ENCODE measurements around the gene DKKL1.

DKKL1 gene

DNA sequence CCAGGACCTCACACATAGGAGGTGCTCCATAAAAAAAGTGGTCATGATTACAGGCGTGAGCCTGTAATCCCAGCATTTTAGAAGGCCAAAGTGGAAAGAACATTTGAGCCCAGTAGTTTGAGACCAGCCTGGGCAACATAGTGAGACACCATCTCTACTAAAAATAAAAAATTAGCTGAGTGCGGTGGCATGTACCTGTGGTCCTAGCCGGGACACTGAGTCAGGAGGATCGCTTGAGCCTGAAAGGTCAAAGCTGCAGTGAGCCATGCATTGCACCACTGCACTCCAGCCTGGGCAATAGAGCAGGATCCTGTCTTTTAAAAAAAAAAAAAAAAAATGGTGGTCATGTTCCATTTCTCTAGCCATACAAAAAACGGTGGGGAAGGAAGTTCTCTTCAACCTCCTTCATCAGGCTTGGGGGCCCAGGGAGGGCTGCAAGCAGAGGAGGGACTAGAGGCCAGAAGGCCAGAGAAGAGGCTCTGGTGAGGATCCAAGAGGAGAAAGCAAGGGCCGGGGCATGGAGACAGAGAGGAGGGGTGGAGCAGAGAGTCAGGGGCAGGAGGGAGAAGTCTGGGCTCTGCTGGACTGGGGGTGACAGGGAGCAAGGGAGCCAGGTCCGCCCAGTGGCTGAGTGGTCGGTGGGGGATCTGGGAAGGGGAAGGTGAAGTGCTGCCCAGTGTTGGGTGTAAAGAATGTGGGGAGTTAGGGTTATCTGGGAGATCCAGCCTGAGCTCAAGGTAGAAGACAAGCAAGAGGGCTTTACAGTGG, 33.2 kb downstream of the DKKL1 start:
- no peak for DNase-seq

- DNase-seq: no peak
These were observed 34.4 kb downstream of the DKKL1 start for GRCh38 chr19:49398001-49398615.

DNA sequence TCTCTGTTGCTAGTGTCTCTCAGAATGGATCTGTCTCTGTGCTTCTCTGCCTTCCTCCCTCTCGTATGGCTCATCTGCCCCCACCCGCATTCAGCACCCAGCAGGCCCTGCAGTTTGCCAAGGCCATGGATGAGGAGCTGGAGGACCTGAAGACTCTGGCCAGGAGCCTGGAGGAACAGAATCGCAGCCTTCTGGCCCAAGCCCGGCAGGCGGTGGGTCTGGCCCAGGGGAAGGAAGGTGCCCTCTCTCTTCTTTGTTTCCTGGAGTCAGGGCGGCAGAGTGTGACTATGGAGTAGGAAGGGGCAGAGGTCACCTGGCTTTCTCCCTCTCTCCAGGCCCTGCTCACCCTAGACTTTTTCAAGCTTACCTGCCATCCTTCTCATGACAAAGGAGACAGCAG, 35.3 kb downstream of the DKKL1 start:
- DNase-seq: no peak

DNA sequence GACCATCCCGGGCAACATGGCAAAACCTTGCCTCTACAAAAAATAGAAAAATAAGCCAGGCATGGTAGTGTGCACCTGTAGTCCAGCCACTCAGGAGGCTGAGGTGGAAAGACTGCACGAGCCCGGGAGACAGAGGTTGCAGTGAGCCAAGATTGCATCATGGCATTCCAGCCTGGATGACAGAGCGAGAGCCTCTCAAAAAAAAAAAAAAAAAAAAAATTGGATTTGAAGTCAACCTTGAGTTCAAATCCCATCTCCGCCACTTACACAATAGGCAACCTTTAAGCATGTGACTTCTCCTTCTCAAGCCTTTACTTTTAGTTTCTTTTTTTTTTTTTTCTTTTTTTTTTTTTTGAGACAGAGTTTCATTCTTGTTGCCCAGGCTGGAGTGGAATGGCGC, 36.4 kb downstream of the DKKL1 start:
- DNase-seq: no peak

DNA sequence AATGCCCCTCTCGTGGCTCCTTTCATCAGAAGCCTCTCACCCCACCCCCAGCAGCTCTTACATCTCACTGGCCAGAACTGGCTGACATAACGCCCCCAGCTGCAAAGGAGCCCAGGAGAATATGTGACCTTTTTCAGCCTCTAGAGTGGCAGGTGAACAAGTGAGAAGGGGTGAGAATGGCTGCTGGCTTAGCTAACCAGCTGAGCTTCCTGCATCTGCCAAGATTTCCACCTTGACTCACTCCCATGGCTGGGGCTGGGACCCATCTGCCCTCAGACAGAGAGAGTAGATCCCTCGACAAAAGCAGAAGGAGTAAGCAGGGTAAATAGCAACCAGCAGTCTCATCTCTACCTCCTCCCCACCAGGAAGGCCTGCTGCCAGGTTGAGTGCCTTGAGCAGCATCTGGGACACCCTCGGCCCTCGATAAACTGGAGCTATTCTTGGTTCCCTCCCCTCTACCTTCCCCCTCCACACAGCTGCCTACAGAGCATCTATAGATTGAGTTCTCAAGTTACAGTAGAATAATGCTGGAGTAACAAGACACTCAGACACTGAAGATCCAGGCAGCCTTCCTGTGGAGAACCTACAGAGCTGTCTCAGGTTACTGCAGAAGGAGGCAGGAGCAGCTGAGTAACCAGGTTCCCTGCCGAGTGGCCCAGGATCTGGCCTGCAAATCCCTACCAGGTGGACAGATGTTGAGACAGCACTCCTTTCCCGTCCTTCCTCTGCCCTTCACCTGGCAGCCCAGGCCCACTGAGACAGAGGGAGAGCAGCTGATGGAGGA, 39.9 kb downstream of the DKKL1 start:
- no peak for DNase-seq

GRCh38 chr19:49407079-49407478, 43.4 kb downstream of the DKKL1 start:
- no peak for DNase-seq

DNA sequence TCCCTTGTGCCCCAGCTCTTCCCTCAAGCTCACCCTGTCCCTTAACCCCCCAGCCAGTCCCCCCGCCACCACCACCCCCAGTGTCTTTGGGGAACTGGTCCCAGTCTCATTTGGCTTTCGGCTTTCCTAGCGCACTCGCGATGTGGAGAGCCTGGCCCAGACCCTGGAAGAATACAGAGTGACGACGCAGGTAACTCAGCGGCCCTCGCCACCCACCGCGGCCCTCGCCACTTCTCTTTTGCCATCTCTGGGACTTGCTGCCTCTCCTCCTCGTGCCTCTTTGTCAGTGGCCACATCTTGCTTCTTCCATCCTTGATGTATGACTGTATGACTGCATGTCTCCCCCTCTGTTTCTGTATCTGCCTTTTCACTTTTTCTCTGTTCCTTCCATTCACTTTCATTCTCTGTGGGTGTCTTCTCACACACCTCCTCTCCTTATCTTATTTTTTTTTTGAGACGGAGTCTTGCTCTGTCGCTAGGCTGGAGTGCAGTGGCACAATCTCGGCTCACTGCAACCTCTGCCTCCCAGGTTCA, 43.9 kb downstream of the DKKL1 start:
- no peak for DNase-seq

DNA sequence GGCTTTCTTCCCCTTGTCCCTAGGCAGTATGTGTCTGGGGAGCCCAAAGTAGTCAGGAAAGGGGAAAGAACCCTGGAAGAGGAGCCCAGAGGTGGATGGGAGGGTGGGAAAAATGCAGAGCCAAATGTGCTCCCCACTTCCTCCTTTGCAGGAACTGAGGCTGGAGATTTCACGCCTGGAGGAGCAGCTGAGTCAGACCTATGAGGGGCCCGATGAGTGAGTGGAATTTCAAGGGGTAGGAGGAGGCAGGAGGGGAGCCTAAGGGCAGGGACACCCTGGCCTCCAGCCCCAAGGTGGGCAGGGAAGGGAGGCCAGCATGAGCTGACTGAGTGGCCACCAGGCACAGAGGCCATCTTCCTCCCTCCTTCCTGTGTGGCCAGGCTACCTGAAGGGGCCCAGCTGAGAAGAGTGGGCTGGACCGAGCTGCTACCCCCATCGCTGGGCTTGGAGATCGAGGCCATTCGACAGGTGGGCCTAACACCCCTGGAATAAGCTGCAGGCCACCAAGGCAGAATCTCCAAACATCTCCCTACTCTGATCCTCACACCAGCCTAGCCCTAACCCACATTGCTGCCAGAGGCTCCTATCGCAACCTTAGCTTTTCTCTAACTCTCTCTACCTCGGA, 45.3 kb downstream of the DKKL1 start:
- DNase-seq: no peak

- no peak for DNase-seq
These were observed 45.9 kb downstream of the DKKL1 start for GRCh38 chr19:49409441-49410029.

GRCh38 chr19:49411681-49412326, 48.1 kb downstream of the DKKL1 start:
- DNase-seq: no peak

DNA sequence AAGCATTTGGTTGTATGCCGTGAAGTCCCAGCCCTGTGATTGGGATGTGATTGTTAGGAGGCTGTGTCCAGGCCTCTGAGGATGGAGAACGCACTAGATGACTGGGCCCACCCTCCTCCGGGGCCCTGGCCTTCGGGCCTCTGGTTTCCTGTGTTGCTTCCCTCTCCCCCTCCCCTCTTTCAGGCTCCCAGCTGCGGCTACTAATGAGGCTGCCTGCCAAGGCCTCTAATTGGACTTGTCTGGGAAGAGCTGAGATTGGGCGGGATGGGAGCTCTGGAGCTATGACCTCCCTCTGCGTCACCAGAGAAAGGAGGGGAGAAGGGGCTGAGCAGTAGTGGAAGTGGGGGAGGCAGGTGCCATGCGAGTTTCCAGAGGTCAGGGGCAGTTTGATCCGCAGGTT, 49.7 kb downstream of the DKKL1 start:
- no peak for DNase-seq

GRCh38 chr19:49414256-49414655, 50.6 kb downstream of the DKKL1 start:
- DNase-seq: no peak

DNA sequence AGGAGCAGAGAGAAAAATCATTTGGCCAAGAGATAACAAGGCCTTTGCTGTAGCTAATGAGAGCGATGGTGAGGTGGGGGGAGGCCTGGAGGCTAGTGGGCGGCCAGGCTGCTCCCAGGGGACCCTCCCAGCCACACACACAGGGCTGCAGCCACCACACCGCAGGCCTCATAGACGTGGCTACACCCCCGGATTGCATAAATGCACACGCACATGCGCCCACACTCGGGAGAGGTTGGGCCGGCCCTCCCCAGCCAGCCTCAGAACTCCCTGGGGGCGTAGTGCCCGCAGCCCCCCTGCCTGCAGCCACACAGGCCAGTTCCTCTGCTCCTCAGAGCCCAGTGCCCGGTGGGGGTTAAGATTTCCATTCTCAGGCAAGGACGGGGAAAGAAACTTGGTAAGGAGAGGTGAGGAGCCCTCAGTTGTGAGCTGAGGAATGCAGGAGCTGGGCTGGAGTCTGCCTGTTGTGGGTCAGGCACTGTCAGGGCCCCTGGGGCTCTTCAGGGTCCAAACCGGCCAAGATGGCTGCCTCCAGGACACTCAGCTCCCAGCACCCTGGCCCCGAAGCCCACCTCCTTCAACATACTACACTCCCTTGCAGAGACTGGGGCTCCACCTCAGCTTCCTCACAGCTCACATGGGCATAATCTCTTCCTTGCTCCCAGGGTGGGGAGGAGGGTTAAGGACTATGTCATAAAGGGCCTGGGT, 51.6 kb downstream of the DKKL1 start:
- no peak for DNase-seq

- no peak for DNase-seq
These were observed 52.1 kb downstream of the DKKL1 start for GRCh38 chr19:49415810-49416200.

DNA sequence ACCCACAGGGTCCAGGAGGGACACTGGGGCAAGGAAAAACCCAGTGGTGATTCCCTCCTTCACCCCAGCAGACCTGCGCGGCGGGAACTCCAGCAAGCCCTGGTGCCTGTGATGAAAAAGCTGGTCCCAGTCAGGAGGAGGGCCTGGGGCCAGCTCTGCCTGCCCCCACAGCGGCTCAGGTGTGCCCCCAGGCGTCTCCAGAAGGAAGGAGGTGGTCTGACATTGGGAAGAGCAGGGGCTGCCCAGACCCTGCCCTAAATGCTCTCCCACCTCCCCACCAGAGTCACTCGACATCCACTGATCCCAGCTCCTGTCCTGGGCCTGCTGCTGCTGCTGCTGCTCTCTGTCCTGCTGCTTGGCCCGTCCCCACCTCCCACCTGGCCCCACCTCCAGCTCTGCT, 53.4 kb downstream of the DKKL1 start:
- DNase-seq: no peak

GRCh38 chr19:49418511-49418910, 54.8 kb downstream of the DKKL1 start:
- no peak for DNase-seq

DNA sequence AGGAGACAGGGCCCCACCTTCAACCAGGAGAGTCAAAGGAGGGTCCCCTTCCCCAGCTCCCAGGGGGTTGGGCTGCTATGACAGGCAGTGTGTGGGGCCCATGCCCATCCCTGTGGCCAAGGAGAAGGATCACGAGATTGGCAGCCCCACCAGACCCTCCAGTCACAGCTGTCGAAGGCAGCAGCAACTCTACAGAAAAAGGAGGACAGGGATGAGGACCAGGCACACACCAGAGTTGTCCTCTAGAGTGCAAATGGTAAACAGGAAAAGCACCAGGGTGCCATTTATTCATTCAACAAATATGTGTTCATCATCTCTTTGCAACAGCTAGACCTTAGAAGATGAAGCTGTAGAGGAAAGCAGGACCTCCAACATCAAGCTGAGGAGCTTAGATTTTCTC, 55.5 kb downstream of the DKKL1 start:
- DNase-seq: no peak

- DNase-seq: no peak
These were observed 56.5 kb downstream of the DKKL1 start for GRCh38 chr19:49420227-49420626.

- DNase-seq: no peak
These were observed 57.6 kb downstream of the DKKL1 start for GRCh38 chr19:49421039-49421877.

GRCh38 chr19:49421878-49422202, 58.2 kb downstream of the DKKL1 start:
- DNase-seq: no peak

All from NCI-H2081 treated with DMSO at 0.1 percent for 48 hours (cell line).